Skin of body (tissue), 2 donors: ENCODE data around the gene LRCH1. TPM values are rescaled to one million over a fixed set of nuclear protein-coding genes. Genes with fewer than 3 reads are reported as not detected.
A peak's percentile ranks its signal among the peaks of the same experiment; 100 is the strongest.

Experiments used
- DNase-seq: peaks from one replicate; lab custom pipeline; 2025; lab: John Stamatoyannopoulos, UW
- total RNA-seq: library from RNA; depleted of rRNA; stranded (reverse); fragments of >200 nt; gene quantifications from one replicate; pipeline ENCODE4 v1.2.3, GENCODE V29; 2014

Gene LRCH1
- total RNA-seq, 1 donor from 2014 or later, result 19.5 TPM

GRCh38 chr13:46633416-46633815, 80.4 kb downstream of the LRCH1 start:
- peak; percentile 28 for DNase-seq

DNA sequence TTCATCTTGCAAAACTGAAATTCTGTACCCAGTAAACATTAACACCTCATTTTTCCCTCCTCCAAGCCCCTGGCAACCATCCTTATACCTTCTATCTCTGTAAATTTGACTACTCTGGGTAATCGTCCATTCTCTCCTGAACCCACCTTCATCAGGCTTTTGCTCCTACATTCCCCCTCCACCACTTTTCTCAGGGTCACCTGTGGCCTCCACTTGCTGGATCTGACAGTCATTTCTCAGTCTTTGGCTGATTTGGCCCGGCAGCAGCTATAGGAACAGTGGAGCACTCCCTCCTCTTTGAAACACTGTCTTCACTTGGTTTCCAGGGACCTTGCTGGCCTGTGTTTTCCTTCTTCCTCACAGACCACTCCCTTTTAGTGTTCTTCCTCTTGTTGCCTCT, 83.5 kb downstream of the LRCH1 start:
- no peak for DNase-seq

GRCh38 chr13:46637213-46637612, 84.2 kb downstream of the LRCH1 start:
- no peak for DNase-seq

- no peak for DNase-seq
Measured at GRCh38 chr13:46638262-46638661, 85.3 kb downstream of the LRCH1 start.

GRCh38 chr13:46639033-46639981, 86.3 kb downstream of the LRCH1 start:
- no peak for DNase-seq

GRCh38 chr13:46640843-46641242, 87.9 kb downstream of the LRCH1 start:
- DNase-seq, result no peak

- DNase-seq, result no peak
Measured at GRCh38 chr13:46641274-46642081, 88.5 kb downstream of the LRCH1 start.

DNA sequence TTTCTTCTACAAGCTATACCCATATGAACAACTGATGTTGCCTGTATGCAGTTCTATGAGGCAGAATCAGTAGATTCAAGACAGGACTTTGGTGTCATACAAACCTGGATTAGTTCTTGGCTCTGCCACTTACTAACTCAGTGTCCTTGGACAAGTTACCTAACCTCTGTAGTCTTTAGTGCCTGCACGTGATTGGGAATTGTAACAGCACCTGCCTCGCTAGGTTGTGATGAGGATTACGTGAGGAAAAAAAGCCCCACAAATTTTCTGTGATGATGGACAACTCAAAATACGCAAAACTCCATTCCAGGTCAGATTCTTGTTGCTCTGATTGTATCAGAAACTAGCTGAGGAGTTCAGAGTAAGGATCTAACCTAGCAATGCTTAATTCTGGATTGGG, 89.3 kb downstream of the LRCH1 start:
- DNase-seq, result no peak

GRCh38 chr13:46643165-46643777, 90.3 kb downstream of the LRCH1 start:
- no peak for DNase-seq

- no peak for DNase-seq
Measured at GRCh38 chr13:46644816-46645215, 91.8 kb downstream of the LRCH1 start.

- DNase-seq, result no peak
Measured at GRCh38 chr13:46647512-46648065, 94.6 kb downstream of the LRCH1 start.

DNA sequence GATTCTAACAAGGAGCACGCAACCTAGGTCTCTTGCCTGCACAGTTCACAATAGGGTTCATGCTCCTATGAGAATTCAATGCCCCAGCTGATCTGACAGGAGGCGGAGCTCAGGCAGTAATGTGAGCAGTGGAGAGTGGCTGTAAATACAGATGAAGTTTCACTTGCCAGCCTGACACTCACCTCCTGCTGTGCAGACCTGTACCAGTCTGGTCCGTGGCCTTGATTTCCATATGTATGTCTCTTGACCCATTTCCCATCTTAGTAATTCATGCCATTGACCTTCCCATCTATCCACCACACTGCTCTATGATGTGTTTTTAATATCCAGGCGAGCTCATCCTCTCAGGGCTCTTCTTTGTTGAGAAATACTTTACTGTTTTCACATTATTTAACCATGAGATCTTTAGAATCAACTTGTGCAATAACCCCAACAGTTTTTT, 95.2 kb downstream of the LRCH1 start:
- no peak for DNase-seq

- DNase-seq, result no peak
Measured at GRCh38 chr13:46649816-46650215, 96.8 kb downstream of the LRCH1 start.

- no peak for DNase-seq
Measured at GRCh38 chr13:46654951-46655350, 102.0 kb downstream of the LRCH1 start.

DNA sequence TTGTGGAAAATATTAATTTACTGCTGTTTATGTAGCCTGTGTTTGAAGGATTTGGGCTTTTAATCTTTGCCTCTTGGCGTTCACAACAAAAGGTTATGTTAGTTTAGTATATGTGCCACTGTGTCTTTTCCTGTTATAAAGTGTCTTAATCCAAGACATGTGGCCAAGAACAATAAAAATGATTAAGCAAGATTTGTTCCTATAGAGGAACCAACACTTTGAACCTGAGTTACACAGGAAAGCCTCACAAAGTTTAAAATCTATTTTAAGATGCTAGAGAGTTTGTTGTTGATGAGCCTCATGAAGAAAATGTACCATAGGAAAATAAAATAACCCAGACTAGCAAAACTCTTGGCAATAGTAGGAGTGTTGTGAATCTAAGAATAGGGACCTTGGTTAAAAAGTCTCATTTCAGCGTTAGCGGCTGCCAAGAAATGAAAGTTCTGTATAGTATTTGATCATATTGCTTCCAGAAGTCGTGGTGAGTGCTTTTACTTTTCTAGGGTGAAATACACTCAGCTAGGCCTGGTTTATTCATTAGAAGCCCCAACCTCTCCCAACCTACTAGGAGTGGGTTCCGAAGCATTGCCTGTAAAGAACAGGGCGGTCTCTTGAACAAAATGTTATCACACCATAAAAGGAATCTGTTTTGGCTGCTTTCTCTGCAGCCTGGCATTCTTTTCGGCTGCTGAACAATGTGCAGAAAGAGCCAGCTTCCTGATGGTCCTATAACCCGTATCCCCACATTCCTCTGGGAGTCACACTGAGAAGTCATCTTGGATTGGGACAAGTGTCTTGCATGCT, 102.6 kb downstream of the LRCH1 start:
- peak; percentile 76 for DNase-seq

DNA sequence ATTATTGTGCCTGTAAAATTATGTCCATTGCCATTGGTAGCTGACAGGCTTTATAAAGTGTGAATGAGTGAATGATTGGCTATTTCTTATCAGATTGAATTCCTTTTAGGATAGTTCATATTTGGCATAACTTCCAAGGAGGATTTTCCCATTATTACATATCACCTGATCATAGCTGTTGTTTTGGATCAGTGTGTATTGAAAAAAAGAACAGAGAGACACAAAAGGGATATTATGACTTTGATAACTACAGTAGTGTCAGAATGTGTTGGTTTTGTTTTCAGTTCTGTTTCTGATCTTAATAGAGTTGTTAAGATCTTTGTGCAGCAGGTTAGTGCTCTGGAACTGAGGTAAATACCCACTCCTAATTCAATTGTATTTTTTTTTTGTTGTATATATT, 103.8 kb downstream of the LRCH1 start:
- DNase-seq, result no peak

DNA sequence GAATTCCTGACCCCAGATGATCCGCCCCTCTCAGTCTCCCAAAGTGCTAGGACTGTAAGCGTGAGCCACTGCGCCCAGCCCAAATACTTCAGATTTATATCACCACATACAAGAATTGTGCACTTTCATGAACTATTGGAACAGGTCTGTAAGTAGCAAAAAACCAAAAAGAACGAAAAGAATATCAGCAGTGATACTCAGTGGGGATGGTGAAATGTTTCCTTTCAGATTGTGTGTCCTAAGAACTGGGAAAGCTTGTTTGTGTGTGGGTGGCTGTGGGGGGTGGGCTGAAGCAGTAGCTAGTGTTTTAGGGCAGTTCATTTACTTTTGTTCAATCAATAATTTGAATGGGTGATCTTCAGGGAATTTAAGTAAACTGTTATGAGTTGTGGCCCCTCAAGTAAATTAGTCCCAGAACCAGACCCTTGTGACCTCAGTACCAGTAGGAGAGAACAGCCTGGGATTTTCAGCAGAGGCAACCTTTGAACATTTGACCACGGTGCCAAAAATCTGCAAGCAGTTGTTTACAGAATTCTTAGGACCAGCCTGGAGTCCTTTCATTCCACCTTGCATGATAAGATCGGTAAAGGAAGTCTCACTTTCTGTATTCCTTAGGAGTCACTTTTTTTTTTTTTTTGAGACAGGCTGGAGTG, 106.6 kb downstream of the LRCH1 start:
- no peak for DNase-seq

DNA sequence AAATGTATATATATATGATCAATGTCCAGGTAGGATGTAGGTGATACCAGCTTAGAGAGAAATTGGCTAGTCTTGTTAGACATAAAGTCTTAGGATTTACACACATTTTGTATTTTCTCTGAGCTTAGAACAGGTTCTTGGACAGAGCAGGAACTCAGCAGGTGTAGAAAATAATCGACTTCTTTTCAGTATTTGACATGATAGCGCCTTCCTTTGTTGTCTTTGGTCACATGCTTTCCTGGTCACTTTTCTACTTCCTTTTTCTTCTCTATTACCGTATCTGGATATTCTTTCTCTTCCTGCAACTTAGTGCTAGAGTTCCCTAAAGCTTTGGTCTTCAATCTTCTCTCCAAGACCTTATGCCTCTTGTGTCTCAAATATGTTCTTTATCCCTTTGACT, 107.4 kb downstream of the LRCH1 start:
- DNase-seq, result no peak

DNA sequence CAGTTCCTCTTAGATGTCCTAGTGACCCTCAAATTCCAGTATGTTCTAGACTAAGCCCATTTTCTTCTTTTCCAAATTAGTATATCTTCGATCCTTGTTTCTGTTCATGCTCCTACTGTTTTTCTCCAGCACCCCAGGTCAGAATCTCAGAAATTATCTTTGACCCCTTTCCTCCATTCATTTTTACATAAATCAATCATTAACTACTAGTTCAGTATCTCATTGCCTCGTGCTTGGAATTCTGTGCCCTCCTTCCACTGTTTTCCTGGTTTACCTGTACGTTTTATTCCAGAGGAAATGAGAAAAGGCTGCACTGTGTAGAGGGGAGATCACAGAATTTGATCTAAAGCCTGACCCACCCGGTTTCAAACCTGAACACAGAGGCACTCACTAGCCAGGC, 107.9 kb downstream of the LRCH1 start:
- no peak for DNase-seq

DNA sequence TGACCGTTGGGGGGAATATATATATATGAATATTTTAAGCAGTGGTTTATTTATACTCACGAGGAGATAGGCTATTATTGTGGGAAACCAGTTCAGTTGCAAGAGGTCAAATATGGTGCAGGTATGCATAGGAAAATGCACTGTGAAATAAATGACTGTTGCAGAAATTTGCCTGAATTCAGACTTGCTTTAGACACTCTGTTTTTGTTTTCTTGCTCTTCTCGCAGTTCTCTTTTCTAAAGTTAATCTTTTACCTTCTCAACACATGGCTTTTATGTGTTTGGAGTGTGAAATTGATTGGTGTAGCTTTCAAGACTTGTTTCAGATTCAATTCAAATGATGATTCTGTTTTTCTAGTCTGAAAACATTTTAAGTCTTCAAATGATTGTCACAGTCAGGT, 109.7 kb downstream of the LRCH1 start:
- no peak for DNase-seq
